ENCODE results near the gene SCARF1.

The SCARF1 gene

GRCh38 chr17:1605681-1606351, 39.7 kb downstream of the SCARF1 start:
- DNase-seq (ENCODE audit: insufficient read length, low spot score) (no peak), FAIRE-seq (no peak)

GRCh38 chr17:1604831-1605528, 40.6 kb downstream of the SCARF1 start:
- DNase-seq (ENCODE audit: insufficient read length, low spot score), result no peak
- no peak for FAIRE-seq

DNA sequence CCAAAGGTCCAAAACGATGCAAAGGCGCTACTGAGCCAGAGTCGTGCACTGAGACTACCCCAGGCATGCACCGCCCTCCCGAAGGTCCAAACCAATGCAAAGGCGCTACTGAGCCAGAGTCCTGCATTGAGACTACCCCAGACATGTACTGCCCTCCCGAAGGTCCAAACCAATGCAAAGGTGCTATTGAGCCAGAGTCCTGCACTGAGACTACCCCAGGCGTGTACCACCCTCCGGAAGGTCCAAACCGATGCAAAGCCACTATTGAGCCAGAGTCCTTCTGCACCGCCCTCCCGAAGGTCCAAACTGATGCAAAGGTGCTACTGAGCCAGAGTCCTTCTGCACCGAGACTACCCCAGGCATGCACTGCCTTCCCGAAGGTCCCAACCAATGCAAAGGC, 44.0 kb downstream of the SCARF1 start:
- no peak for DNase-seq (ENCODE audit: insufficient read length, low spot score)
- FAIRE-seq, result no peak

DNA sequence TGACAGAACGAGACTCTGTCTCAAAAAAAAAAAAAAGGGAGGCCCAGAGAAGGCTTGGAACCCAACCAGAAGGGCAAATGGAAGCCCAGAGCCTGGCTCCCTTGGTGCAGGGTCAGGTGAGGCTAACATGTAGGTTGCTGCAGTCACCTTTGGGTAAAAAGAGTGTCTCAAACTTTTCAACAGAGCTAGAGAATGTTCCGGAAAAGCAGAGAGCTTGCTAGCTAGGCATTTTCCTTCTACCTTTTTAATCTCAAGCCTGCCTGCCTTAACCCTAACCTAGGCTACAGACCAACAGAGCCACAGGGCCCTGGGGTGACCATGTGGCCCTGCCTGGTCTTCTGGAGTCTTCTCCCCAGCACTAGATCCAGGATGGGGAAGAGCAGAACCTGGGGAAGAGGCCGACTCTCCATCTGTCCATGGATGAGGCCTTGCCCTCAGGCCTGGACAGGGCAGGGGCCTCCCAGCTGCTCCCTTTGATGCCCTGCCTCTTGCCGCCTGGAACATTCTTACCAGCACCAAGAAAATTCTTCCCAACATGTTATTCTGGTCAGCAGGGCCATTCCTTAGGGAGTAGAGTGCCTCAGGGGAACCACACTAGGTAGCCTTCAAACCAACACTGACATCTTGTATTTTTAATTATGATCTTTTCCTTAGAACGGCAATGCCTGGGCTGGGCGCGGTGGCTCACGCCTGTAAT, 47.0 kb downstream of the SCARF1 start:
- DNase-seq (ENCODE audit: insufficient read length, low spot score) (no peak), FAIRE-seq (no peak)

GRCh38 chr17:1597861-1598342, 47.6 kb downstream of the SCARF1 start:
- no peak for FAIRE-seq

DNA sequence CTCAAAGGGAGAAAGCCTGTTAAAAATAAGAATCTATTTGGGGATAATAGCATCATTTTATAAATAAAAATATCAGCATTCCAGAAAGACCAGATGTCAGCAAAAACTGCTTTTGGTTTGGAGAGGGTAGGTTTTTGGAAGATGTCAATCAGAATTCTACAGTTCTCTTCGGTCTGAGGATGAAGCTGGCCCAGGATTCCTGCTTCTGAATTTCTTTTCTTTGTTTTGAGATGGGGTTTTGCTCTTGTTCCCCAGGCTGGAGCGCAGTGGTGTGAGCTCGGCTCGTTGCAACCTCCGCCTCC, 52.0 kb downstream of the SCARF1 start:
- DNase-seq (ENCODE audit: insufficient read length, low spot score) (no peak), FAIRE-seq (no peak)

More at GRCh38 chr17:1597861-1598342, 47.6 kb downstream of the SCARF1 start:
- DNase-seq (ENCODE audit: insufficient read length, low spot score), result no peak

GRCh38 chr17:1592751-1593629, 52.5 kb downstream of the SCARF1 start:
- FAIRE-seq (peak; percentile 98), DNase-seq (ENCODE audit: insufficient read length, low spot score) (peak; percentile 78)

GRCh38 chr17:1591474-1592090, 54.0 kb downstream of the SCARF1 start:
- FAIRE-seq (no peak), DNase-seq (ENCODE audit: insufficient read length, low spot score) (no peak)

- DNase-seq (ENCODE audit: insufficient read length, low spot score) (no peak), FAIRE-seq (no peak)
Measured at GRCh38 chr17:1590747-1591473, 54.6 kb downstream of the SCARF1 start.

DNA sequence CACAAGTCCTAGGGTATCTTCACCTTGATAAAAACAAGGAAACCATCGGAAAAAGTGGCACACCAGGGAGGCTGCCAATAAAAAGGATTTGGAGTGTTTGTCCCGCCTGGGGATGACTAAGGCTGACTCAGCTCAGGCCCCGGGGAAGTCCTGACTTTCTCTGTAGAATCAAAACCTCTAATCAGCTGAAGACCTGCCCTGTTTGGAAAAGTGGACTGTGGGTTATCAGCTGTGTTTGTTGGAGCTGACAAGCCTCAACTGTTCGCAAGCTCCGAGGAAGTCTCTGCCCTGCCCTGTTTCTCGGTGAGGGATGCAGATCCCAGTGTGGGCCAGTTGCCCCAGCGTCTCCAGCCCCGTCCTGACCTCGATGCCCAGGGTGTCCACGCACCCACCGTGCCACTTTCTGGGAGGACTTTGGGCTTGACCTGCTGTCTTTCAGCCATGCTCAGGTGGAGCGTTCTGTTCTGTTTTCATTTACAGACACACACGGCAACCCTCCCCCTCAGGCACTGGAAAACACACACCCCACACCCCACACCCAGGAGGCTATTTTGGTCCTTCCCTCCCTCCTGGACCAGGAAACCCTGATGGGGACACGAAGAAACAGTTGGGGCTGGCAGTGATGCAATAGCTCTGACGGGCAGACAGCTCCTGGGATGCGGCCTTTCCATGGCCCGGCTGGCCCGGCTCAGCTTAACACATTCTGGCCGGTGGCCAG, 55.3 kb downstream of the SCARF1 start:
- no peak for FAIRE-seq
- no peak for DNase-seq (ENCODE audit: insufficient read length, low spot score)

- FAIRE-seq, result no peak
- DNase-seq (ENCODE audit: insufficient read length, low spot score), result no peak
Measured at GRCh38 chr17:1588821-1589585, 56.5 kb downstream of the SCARF1 start.

DNA sequence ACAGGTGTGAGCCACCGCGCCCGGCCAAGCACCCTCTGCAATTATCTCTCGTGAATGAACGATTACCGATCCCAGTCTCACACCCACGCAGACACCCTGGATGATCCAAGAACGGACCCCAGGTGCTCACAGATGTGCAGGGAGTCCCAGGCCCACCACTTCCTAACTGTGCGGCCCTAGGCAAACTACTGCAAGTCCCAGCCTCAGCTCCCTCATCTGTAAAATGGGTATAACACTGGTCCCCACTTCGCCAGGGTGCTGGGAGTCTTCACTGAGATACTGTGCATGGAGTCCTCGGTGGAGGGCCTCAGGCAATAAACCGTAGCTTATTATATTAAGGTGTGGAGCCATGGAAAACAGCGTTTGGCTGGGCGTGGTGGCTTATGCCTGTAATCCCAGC, 61.4 kb downstream of the SCARF1 start:
- no peak for FAIRE-seq
- no peak for DNase-seq (ENCODE audit: insufficient read length, low spot score)

All from GM19239 (cell line).